HepG2 (cell line): ENCODE data around the gene SAMD8. TPM values are rescaled to one million over a fixed set of nuclear protein-coding genes. Genes with fewer than 3 reads are reported as not detected.

Experiments
- ATAC-seq: fragments of 200-7000 bp; cut with Tn5 transposase; 3 replicates; pipeline ENCODE4 v1.9.1; 2020; ENCODE audit warnings: mild to moderate bottlenecking, moderate library complexity
- BruUV-seq: library from RNA; stranded (reverse); fragments of 400-500 nt; replicated peaks from 2 replicates; lab custom pipeline; 2021; lab: Mats Ljungman, UMichigan
- CTCF ChIA-PET: fragments of 300-600 bp; formaldehyde crosslinking; extraction: SDS; loops from one replicate; lab custom pipeline; 2021; ENCODE audit warnings: low total read pairs, inconsistent platforms, low intra/inter-chr PET ratio; lab: Yijun Ruan, JAX
- POLR2A ChIA-PET: fragments of 350-600 bp; sonication (Branson Sonifier 250); formaldehyde crosslinking; loops from one replicate; lab custom pipeline; 2020; ENCODE audit warnings: antibody characterized with exemption, inconsistent platforms; lab: Yijun Ruan, JAX
- DNase-seq: peaks from one replicate; pipeline ENCODE4 v3.0.0-alpha.2; 2015; ENCODE audit warnings: low spot score
- FAIRE-seq: peaks from 3 replicates; lab custom pipeline; 2011; peaks lifted over from hg19 to GRCh38; lab: Jason Lieb, UNC
- H2AFZ ChIP-seq: one replicate; pipeline ENCODE4 v1.6.1; 2011; ENCODE audit warnings: low read length, inconsistent platforms
- H3K27ac ChIP-seq: fragments of 300-600 bp; 3 replicates; pipeline ENCODE4 v1.8.0; 2011; ENCODE audit warnings: mixed run types, mild to moderate bottlenecking, mixed read lengths, low read length, inconsistent platforms; ENCODE audit not compliant: insufficient read depth; ENCODE audit errors: extremely low read length
- H3K27me3 ChIP-seq, 2 experiments: fragments of 200-600 bp in 1 of 2; 2 replicates in 1 of 2; 3 replicates in 1 of 2; pipeline versions ENCODE4 v1.6.0 to v1.8.0; 2011; ENCODE audit warnings: low read length in 2 of 2, mild to moderate bottlenecking in 2 of 2, moderate library complexity in 2 of 2, inconsistent platforms in 1 of 2; ENCODE audit not compliant: insufficient read depth in 2 of 2, control insufficient read depth in 1 of 2
- H3K36me3 ChIP-seq, 2 experiments: fragments of 200-600 bp in 1 of 2; replicated peaks in 1 of 2; 2 replicates in 1 of 2; 3 replicates in 1 of 2; pipeline versions ENCODE4 v1.5.1 to v1.8.0; 2011; ENCODE audit warnings: low read length in 2 of 2, inconsistent platforms in 1 of 2; ENCODE audit not compliant: insufficient read depth in 2 of 2, control insufficient read depth in 1 of 2
- H3K4me1 ChIP-seq: 2 replicates; pipeline ENCODE4 v1.5.1; 2012; ENCODE audit warnings: low read length, inconsistent platforms; ENCODE audit not compliant: insufficient read depth
- H3K4me2 ChIP-seq: 2 replicates; pipeline ENCODE4 v1.6.0; 2011; ENCODE audit warnings: low read depth, low read length, inconsistent platforms
- H3K4me3 ChIP-seq, 3 experiments: fragments of 200-600 bp in 1 of 3; sonication (generic), shearing (Covaris generic) in 1 of 3; replicated peaks in 1 of 3; 2 replicates each; pipeline ENCODE4 v1.5.1; 2011 to 2016; ENCODE audit warnings: low read length in 3 of 3, inconsistent platforms in 2 of 3, low read depth in 2 of 3, mild to moderate bottlenecking in 2 of 3, control low read depth in 1 of 3, mixed read lengths in 1 of 3; ENCODE audit not compliant: insufficient read depth in 1 of 3
- H3K79me2 ChIP-seq: one replicate; pipeline ENCODE4 v1.6.1; 2011; ENCODE audit warnings: low read length, inconsistent platforms; ENCODE audit not compliant: insufficient read depth
- H3K9ac ChIP-seq: 2 replicates; pipeline ENCODE4 v1.6.0; 2011; ENCODE audit warnings: mild to moderate bottlenecking, low read depth, low read length, inconsistent platforms; ENCODE audit not compliant: insufficient read depth
- H3K9me3 ChIP-seq: 2 replicates; pipeline ENCODE4 v1.5.1; 2012; ENCODE audit warnings: mild to moderate bottlenecking, low read length
- H4K20me1 ChIP-seq: 2 replicates; pipeline ENCODE4 v1.6.0; 2011; ENCODE audit warnings: inconsistent platforms, mild to moderate bottlenecking, low read length, moderate library complexity; ENCODE audit not compliant: insufficient read depth
- CENPX ChIP-seq: sonication (generic); formaldehyde crosslinking; IDR thresholded peaks from 2 replicates; pipeline ENCODE4 v1.9.0; 2021; ENCODE audit warnings: mild to moderate bottlenecking, missing genetic modification reagents, moderate library complexity
- CERS6 ChIP-seq: sonication (generic); formaldehyde crosslinking; IDR thresholded peaks from 2 replicates; pipeline ENCODE4 v1.5.0; 2020; ENCODE audit warnings: missing genetic modification reagents
- DBP ChIP-seq: sonication (generic); formaldehyde crosslinking; IDR thresholded peaks from 2 replicates; pipeline ENCODE4 v1.4.0; 2020; ENCODE audit warnings: missing genetic modification reagents; ENCODE audit errors: not compliant biosample characterization
- GTF3A ChIP-seq: sonication (generic); formaldehyde crosslinking; conservative IDR thresholded peaks from 2 replicates; pipeline ENCODE4 v1.4.0; 2020; ENCODE audit warnings: mild to moderate bottlenecking, missing genetic modification reagents
- KLF6 ChIP-seq: IDR thresholded peaks from 2 replicates; pipeline ENCODE4 v1.8.0; 2016; ENCODE audit warnings: missing biosample characterization, missing genetic modification reagents
- YY1 ChIP-seq: IDR thresholded peaks from 2 replicates; pipeline ENCODE4 v1.6.1; 2011; ENCODE audit warnings: low read length, low read depth, moderate library complexity, mild to moderate bottlenecking; ENCODE audit not compliant: insufficient read depth, insufficient replicate concordance
- ZEB1 ChIP-seq: IDR thresholded peaks from 2 replicates; pipeline ENCODE4 v1.6.1; 2012; ENCODE audit warnings: mild to moderate bottlenecking, low read depth, inconsistent platforms; ENCODE audit not compliant: insufficient replicate concordance
- ZNF207 ChIP-seq: fragments of 450-650 bp; IDR thresholded peaks from 2 replicates; pipeline ENCODE4 v1.6.1; 2016; ENCODE audit warnings: antibody characterized with exemption, borderline replicate concordance
- WGBS: methylation state at CpG from one replicate; pipeline ENCODE4 v1.1.6; 2017; ENCODE audit warnings: low lambda C conversion rate; 5-methylcytosine and 5-hydroxymethylcytosine counted together
- in situ Hi-C: cut with HindIII; loops from 2 replicates; pipeline ENCODE4 v1.10.0; 2017; ENCODE audit warnings: low pct_unique_long_range_greater_than_20kb; ENCODE audit not compliant: extremely low pct_ligation_motif_present
- intact Hi-C: fragments of 100-400 bp; cut with micrococcal nuclease; formaldehyde crosslinking; loops from one replicate; pipeline ENCODE4 v1.10.0; 2022; ENCODE audit not compliant: unreplicated experiment
- polyA plus RNA-seq, 8 experiments: library from polyadenylated mRNA; depleted of rRNA in 3 of 8; stranded (reverse) in 7 of 8; unstranded in 1 of 8; fragments of >200 nt; fragmentation: Illumina TruSeq in 4 of 8; extraction: Trizol in 4 of 8; gene quantifications; 2 replicates each; pipeline versions ENCODE4 v1.2.1 to v1.2.3, GENCODE V29; 2011 to 2016; ENCODE audit warnings: low read depth in 4 of 8, missing spikeins in 1 of 8, mixed read lengths in 1 of 8; ENCODE audit not compliant: insufficient read depth in 1 of 8
- total RNA-seq, 5 experiments: library from RNA; depleted of rRNA; stranded (reverse); fragments of >200 nt; fragmentation: Illumina TruSeq; extraction: Trizol; gene quantifications; 2 replicates each; pipeline ENCODE4 v1.2.3, GENCODE V29; 2016; ENCODE audit warnings: low read depth in 1 of 5
- TF ChIP-seq, protein P1 (sequence below): sonication (generic); formaldehyde crosslinking; IDR thresholded peaks from 2 replicates; pipeline ENCODE4 v1.8.1; 2023; ENCODE audit warnings: mild to moderate bottlenecking, missing genetic modification reagents

SAMD8 gene
- total and polyA plus RNA-seq, 2 of the 13 experiments (the other 11 are each of a cell fraction or from before 2014, with no cell fraction given): 10.4 to 13.2 TPM

- ATAC-seq: no peak
These were observed 35.1 kb upstream of the SAMD8 start for GRCh38 chr10:75076348-75076747.

More at GRCh38 chr10:75076348-75076747, 35.1 kb upstream of the SAMD8 start:
- no peak overlapping the region for H3K4me2 ChIP-seq
- H3K36me3 ChIP-seq: no peaks in the 10 kb centered on the region
- ChIA-PET CTCF (no interaction called here), POLR2A (no interaction called here)
- no peak overlapping the region for H3K27ac ChIP-seq
- H3K79me2 ChIP-seq: no peaks in the 10 kb centered on the region
- intact Hi-C loops: no loop called here
- DNase-seq (no peak), FAIRE-seq (no peak)
- H3K27me3 ChIP-seq: peaks cover 0 to 18% of the 10 kb centered on the region in 2 experiments; a peak in 2 of 5 replicates
- H3K9ac ChIP-seq: no peak overlapping the region
- TF ChIP-seq GTF3A (no peak), CERS6 (CRISPR knock-in tag) (no peak), ZNF207 (no peak), KLF6 (CRISPR knock-in tag) (no peak), YY1 (no peak), DBP (CRISPR knock-in tag) (no peak), ZEB1 (no peak), CENPX (CRISPR knock-in tag) (no peak)
- TF ChIP-seq, protein P1, sequence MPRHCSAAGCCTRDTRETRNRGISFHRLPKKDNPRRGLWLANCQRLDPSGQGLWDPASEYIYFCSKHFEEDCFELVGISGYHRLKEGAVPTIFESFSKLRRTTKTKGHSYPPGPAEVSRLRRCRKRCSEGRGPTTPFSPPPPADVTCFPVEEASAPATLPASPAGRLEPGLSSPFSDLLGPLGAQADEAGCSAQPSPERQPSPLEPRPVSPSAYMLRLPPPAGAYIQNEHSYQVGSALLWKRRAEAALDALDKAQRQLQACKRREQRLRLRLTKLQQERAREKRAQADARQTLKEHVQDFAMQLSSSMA: no peak
- in situ Hi-C loops: no loop called here
- no peaks in the 10 kb centered on the region for H3K9me3 ChIP-seq
- H2AFZ ChIP-seq: no peak overlapping the region
- no peaks in the 10 kb centered on the region for H4K20me1 ChIP-seq
- 47% methylated on average over 6 of the region's 6 CpGs for WGBS
- peaks cover 32% of the 10 kb centered on the region for H3K4me1 ChIP-seq
- BruUV-seq: no TSS peak
- no peak overlapping the region for H3K4me3 ChIP-seq
